Suprapubic skin (tissue), 4 donors: ENCODE results near the gene ST7. TPM values are rescaled to one million over a fixed set of nuclear protein-coding genes. Genes with fewer than 3 reads are reported as not detected.
"Not testable (repeated sequence)": the region's sequence is repeated elsewhere in the genome, so short reads cannot be mapped to it uniquely, and the experiment has no call there.

Source experiments
- DNase-seq, 2 donors: peaks; one replicate each; pipeline ENCODE4 v3.0.0-alpha.2; 2019; ENCODE audit warnings: low spot score in 2 of 2
- H3K27ac ChIP-seq: fragments of 200-600 bp; sonication (generic); one replicate; pipeline ENCODE4 v1.5.1; 2019
- H3K27me3 ChIP-seq: fragments of 200-600 bp; sonication (generic); one replicate; pipeline ENCODE4 v1.5.1; 2019
- H3K36me3 ChIP-seq: fragments of 200-600 bp; sonication (generic); one replicate; pipeline ENCODE4 v1.5.1; 2019
- H3K4me1 ChIP-seq: fragments of 200-600 bp; sonication (generic); one replicate; pipeline ENCODE4 v1.5.1; 2019
- H3K4me3 ChIP-seq: fragments of 200-600 bp; sonication (generic); one replicate; pipeline ENCODE4 v1.5.1; 2019; ENCODE audit warnings: mild to moderate bottlenecking
- H3K9me3 ChIP-seq: fragments of 200-600 bp; sonication (generic); one replicate; pipeline ENCODE4 v1.5.1; 2019
- EP300 ChIP-seq: sonication (generic); formaldehyde crosslinking; IDR thresholded peaks from one replicate; pipeline ENCODE4 v1.6.1; 2017; ENCODE audit warnings: antibody characterized with exemption
- POLR2A ChIP-seq, 2 donors: fragments of 450-650 bp; IDR thresholded peaks; one replicate each; pipeline ENCODE4 v1.6.1; 2017; ENCODE audit warnings: antibody characterized with exemption in 2 of 2, mild to moderate bottlenecking in 2 of 2, moderate library complexity in 2 of 2
- POLR2AphosphoS5 ChIP-seq, 3 donors: sonication (generic); formaldehyde crosslinking; IDR thresholded peaks; one replicate each; pipeline ENCODE4 v1.6.1; 2017; ENCODE audit warnings: antibody characterized with exemption in 3 of 3
- WGBS: methylation state at CpG from one replicate; pipeline ENCODE4 v1.1.5; 2018; 5-methylcytosine and 5-hydroxymethylcytosine counted together
- total RNA-seq, 4 donors: library from RNA; depleted of rRNA; stranded (reverse); fragments of >200 nt; gene quantifications; one replicate each; pipeline ENCODE4 v1.1.0, GENCODE V29; 2016
- TF ChIP-seq, protein P1 (sequence below), 2 donors: fragments of 200-600 bp in 1 of 2; fragments of 450-650 bp in 1 of 2; sonication (generic) in 1 of 2; IDR thresholded peaks; one replicate each; pipeline ENCODE4 v1.5.1; 2016 to 2019; ENCODE audit warnings: antibody characterized with exemption in 2 of 2, mild to moderate bottlenecking in 1 of 2, moderate library complexity in 1 of 2

Gene ST7
- total RNA-seq, 4 donors from 2014 or later, result 13.1 to 28.2 (median 18.6) TPM

DNA sequence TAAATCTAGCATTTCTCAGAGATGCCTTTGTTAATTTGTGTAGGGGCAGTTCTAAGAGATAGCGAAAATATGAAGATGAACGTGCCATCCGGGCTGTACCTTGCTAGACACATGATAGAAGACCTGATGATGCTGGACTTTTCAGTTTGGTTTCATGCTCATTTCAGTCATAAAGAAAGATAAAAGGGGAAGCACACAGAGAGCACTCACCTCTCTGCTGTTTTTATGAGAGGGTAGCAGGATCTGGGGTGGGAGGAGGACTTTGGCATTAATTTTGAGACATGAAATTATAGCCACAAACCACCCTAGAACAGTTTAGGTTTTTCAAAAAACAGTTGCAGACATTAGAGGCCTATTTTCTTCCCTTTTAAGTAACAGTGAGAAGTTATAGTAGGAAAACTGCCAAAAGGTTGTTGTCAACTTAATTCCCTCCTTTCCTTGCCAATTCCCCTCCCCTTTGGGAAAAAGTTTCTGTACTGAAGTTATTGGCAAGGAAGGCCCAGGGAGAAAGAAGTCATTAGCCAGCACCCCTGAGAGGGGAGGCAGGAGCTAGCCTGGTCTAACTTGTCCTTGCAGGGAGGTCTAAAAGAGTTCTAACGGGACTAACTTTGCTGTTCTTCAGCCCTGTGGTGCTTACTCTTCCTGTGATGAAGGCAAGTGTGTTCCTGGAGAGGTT lies 2.6 kb downstream of the ST7 start:
- no peak for DNase-seq
- TF ChIP-seq POLR2AphosphoS5 (IDR thresholded peaks at IDR 0.05) (no peak), POLR2A (IDR thresholded peaks at IDR 0.05) (no peak), EP300 (no peak)
- TF ChIP-seq, protein P1, sequence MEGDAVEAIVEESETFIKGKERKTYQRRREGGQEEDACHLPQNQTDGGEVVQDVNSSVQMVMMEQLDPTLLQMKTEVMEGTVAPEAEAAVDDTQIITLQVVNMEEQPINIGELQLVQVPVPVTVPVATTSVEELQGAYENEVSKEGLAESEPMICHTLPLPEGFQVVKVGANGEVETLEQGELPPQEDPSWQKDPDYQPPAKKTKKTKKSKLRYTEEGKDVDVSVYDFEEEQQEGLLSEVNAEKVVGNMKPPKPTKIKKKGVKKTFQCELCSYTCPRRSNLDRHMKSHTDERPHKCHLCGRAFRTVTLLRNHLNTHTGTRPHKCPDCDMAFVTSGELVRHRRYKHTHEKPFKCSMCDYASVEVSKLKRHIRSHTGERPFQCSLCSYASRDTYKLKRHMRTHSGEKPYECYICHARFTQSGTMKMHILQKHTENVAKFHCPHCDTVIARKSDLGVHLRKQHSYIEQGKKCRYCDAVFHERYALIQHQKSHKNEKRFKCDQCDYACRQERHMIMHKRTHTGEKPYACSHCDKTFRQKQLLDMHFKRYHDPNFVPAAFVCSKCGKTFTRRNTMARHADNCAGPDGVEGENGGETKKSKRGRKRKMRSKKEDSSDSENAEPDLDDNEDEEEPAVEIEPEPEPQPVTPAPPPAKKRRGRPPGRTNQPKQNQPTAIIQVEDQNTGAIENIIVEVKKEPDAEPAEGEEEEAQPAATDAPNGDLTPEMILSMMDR (IDR thresholded peaks at IDR 0.05), result no peak
- WGBS, result 44% methylated on average over 4 of the region's 4 CpGs

DNA sequence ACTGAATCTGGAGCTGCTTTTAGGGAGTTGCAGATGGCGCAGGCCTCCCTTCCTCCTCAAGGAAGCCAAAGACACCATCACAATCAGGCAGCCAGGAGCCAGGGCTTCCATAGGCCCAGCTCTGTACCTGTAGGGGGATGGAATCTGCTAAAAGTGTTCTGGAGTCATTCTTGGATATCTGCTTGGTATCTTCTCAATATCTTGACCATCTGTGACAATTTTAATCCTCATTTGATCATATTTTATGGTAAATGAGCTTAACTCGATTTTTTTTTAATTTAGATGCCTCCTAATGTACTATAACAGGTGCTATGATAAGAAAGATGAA lies 3.1 kb downstream of the ST7 start:
- Histone ChIP-seq H3K27me3 (no peaks in the 10 kb centered on the region), H3K9me3 (no peaks in the 10 kb centered on the region), H3K4me1 (peaks cover 32% of the 10 kb centered on the region), H3K36me3 (no peaks in the 10 kb centered on the region), H3K27ac (no peak overlapping the region), H3K4me3 (no peak overlapping the region)
- TF ChIP-seq EP300 (no peak), POLR2AphosphoS5 (IDR thresholded peaks at IDR 0.05) (no peak), POLR2A (IDR thresholded peaks at IDR 0.05) (no peak)
- TF ChIP-seq, protein P1 (IDR thresholded peaks at IDR 0.05), result no peak
- DNase-seq, result no peak
- 63% methylated on average over 2 of the region's 2 CpGs for WGBS

More for the DNA sequence above, 2.6 kb downstream of the ST7 start:
- Histone ChIP-seq H3K4me3 (no peak overlapping the region), H3K9me3 (no peaks in the 10 kb centered on the region), H3K36me3 (no peaks in the 10 kb centered on the region), H3K27ac (peak overlapping the region; percentile 2), H3K4me1 (peaks cover 32% of the 10 kb centered on the region), H3K27me3 (no peaks in the 10 kb centered on the region)

DNA sequence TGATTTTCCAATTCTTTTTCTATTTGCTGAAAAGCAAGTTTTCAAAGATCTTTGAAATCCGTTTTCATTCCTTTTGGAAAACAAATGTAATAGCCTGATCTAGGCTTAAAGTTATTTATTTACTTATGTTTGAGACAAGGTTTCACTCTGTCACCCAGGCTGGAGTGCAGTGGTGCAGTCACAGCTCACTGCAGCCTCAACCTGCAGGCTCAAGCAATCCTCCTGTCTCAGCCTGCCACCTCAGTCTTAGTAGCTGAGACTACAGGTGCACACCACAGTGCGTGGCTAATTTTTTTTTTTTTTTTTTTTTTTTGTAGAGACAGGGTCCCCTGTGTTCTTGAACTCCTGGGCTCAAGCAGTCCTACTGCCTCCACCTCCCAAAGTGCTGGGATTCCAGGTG lies 4.6 kb downstream of the ST7 start:
- Histone ChIP-seq H3K4me3 (no peak overlapping the region), H3K27ac (no peak overlapping the region), H3K36me3 (no peaks in the 10 kb centered on the region), H3K4me1 (peaks cover 26% of the 10 kb centered on the region), H3K9me3 (no peaks in the 10 kb centered on the region), H3K27me3 (no peaks in the 10 kb centered on the region)
- WGBS, result 82% methylated on average over 2 of the region's 2 CpGs
- TF ChIP-seq, protein P1 (IDR thresholded peaks at IDR 0.05), result no peak
- TF ChIP-seq POLR2A (IDR thresholded peaks at IDR 0.05) (no peak), POLR2AphosphoS5 (IDR thresholded peaks at IDR 0.05) (no peak), EP300 (no peak)
- DNase-seq, result no peak

DNA sequence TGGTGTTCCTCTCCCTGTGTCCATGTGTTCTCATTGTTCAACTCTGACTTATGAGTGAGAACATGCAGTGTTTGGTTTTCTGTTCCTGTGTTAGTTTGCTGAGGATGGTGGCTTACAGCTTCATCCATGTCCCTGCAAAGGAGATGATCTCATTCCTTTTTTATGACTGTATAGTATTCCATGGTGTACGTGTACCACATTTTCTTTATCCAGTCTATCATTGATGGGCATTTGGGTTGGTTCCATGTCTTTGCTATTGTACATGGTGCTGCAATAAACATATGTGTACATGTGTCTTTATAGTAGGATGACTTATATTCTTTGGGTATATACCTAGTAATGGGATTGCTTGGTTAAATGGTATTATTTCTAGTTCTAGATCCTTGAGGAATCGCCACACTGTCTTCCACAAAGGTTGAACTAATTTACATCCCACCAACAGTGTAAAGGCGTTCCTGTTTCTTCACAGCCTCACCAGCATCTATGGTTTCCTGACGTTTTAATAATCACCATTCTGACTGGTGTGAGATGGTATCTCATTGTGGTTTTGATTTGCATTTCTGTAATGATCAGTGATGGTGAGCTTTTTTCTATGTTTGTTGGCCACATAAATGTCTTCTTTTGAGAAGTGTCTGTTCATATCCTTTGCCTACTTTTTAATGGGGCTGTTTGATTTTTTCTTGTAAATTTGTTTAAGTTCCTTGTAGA lies 8.8 kb downstream of the ST7 start:
- not testable (repeated sequence) for H3K4me3 ChIP-seq, DNase-seq, H3K27ac ChIP-seq, H3K9me3 ChIP-seq, H3K36me3 ChIP-seq, H3K27me3 ChIP-seq, H3K4me1 ChIP-seq
- WGBS, result 92% methylated on average over 4 of the region's 4 CpGs

DNA sequence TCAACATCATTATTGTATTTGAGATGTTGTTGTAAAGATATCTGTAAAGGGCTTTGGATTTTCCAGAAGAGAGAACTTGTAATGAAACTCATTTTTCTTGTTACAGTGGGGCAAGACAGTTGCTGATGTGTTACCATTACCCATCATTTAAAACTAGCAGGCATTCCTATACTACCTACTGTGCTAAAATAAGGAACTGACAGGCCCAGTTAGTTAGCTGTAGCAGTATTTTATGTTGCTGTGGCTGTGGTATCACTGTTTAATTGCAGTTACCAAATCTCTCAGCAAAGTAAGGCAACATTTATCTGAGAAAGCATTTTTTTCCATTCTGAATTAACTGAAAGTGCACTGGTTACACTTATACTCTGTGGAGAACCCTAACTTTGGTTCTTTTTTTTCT lies 9.9 kb downstream of the ST7 start:
- peaks cover 3% of the 10 kb centered on the region for H3K4me1 ChIP-seq
- H3K27me3 ChIP-seq, result no peaks in the 10 kb centered on the region
- H3K27ac ChIP-seq, result no peak overlapping the region
- H3K9me3 ChIP-seq, result no peaks in the 10 kb centered on the region
- no peak overlapping the region for H3K4me3 ChIP-seq
- DNase-seq, result no peak
- no peak for TF ChIP-seq POLR2A (IDR thresholded peaks at IDR 0.05)
- TF ChIP-seq EP300, result no peak
- TF ChIP-seq POLR2AphosphoS5 (IDR thresholded peaks at IDR 0.05), result no peak
- TF ChIP-seq, protein P1 (IDR thresholded peaks at IDR 0.05), result no peak
- no peaks in the 10 kb centered on the region for H3K36me3 ChIP-seq
